Mucosa of rectum (tissue), 2 donors: ENCODE results near the gene BAX.

Experiments
- H3K27ac ChIP-seq, 2 donors: one replicate each; pipeline ENCODE4 v1.7.0; 2013; ENCODE audit warnings: inconsistent platforms in 2 of 2, low read depth in 2 of 2, low read length in 2 of 2
- H3K27me3 ChIP-seq, 2 donors: one replicate each; pipeline ENCODE4 v1.7.0; 2013; ENCODE audit warnings: low read length in 2 of 2; ENCODE audit not compliant: control insufficient read depth in 2 of 2, insufficient read depth in 2 of 2
- H3K36me3 ChIP-seq, 2 donors: one replicate each; pipeline ENCODE4 v1.7.0; 2013; ENCODE audit warnings: low read length in 2 of 2; ENCODE audit not compliant: control insufficient read depth in 2 of 2, insufficient read depth in 2 of 2
- H3K4me1 ChIP-seq, 2 donors: one replicate each; pipeline ENCODE4 v1.7.0; 2013; ENCODE audit warnings: low read length in 2 of 2, mild to moderate bottlenecking in 1 of 2; ENCODE audit not compliant: control insufficient read depth in 2 of 2, insufficient read depth in 2 of 2
- H3K4me3 ChIP-seq, 2 donors: one replicate each; pipeline ENCODE4 v1.7.0; 2013; ENCODE audit warnings: low read length in 2 of 2
- H3K9ac ChIP-seq, 2 donors: one replicate each; pipeline ENCODE4 v1.7.0; 2013; ENCODE audit warnings: low read length in 2 of 2, low read depth in 1 of 2, mild to moderate bottlenecking in 1 of 2
- H3K9me3 ChIP-seq, 2 donors: one replicate each; pipeline ENCODE4 v1.7.0; 2013; ENCODE audit warnings: low read length in 2 of 2; ENCODE audit not compliant: control insufficient read depth in 2 of 2
- donor health status: healthy.
- donor health status: Normal muscosa, but diverticular disease.

The BAX gene

GRCh38 chr19:48967346-48968178 lies 12.9 kb downstream of the BAX start:
- Histone ChIP-seq H3K9me3 (no peaks in the 10 kb centered on the region), H3K27me3 (no peaks in the 10 kb centered on the region), H3K4me3 (peak overlapping the region in 1 of 2 donors; percentile 1), H3K4me1 (peaks cover 30% of the 10 kb centered on the region in 2 donors), H3K9ac (no peak overlapping the region), H3K27ac (peak overlapping the region; percentile 13 to 90), H3K36me3 (peaks cover 13 to 31% of the 10 kb centered on the region in 2 donors)

DNA sequence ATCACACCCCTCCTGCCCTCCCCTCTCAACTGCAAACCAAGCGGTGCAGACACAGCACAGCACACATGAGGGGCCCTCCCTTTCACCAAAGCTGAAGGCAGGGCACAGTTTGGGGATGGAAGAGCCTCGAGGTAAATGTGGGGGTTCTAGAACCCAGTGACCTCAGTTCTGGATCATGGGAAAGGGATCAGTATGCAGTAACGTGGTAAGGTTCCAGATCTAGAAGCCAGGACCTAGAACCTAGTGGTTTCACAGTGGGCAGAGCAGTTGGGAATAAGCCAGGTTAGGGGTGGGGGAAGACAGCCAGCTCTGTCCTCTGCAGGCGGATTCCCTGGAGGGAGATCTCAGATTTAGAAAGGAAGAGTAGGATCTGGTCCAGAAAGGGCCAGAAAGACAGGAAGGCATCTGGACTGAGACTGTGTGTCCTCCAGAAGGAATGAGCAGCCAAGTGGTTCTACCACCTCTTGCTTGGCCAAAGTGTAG lies 13.5 kb downstream of the BAX start:
- Histone ChIP-seq H3K9ac (no peak overlapping the region), H3K27ac (peak overlapping the region in 1 of 2 donors; percentile 6), H3K9me3 (no peaks in the 10 kb centered on the region), H3K36me3 (peaks cover 13 to 37% of the 10 kb centered on the region in 2 donors), H3K4me3 (no peak overlapping the region), H3K4me1 (peaks cover 26 to 29% of the 10 kb centered on the region in 2 donors), H3K27me3 (no peaks in the 10 kb centered on the region)

- Histone ChIP-seq H3K4me1 (peaks cover 20 to 23% of the 10 kb centered on the region in 2 donors), H3K9me3 (no peaks in the 10 kb centered on the region), H3K27ac (no peak overlapping the region), H3K9ac (no peak overlapping the region), H3K27me3 (no peaks in the 10 kb centered on the region), H3K36me3 (peaks cover 13 to 41% of the 10 kb centered on the region in 2 donors), H3K4me3 (no peak overlapping the region)
Measured at GRCh38 chr19:48968813-48969218, 14.1 kb downstream of the BAX start.

GRCh38 chr19:48969276-48970138 lies 14.8 kb downstream of the BAX start:
- no peaks in the 10 kb centered on the region for H3K9me3 ChIP-seq
- H3K27ac ChIP-seq, result no peak overlapping the region
- H3K27me3 ChIP-seq, result no peaks in the 10 kb centered on the region
- peaks cover 13 to 16% of the 10 kb centered on the region in 2 donors for H3K4me1 ChIP-seq
- no peak overlapping the region for H3K4me3 ChIP-seq
- no peak overlapping the region for H3K9ac ChIP-seq
- H3K36me3 ChIP-seq, result peaks cover 17 to 48% of the 10 kb centered on the region in 2 donors

DNA sequence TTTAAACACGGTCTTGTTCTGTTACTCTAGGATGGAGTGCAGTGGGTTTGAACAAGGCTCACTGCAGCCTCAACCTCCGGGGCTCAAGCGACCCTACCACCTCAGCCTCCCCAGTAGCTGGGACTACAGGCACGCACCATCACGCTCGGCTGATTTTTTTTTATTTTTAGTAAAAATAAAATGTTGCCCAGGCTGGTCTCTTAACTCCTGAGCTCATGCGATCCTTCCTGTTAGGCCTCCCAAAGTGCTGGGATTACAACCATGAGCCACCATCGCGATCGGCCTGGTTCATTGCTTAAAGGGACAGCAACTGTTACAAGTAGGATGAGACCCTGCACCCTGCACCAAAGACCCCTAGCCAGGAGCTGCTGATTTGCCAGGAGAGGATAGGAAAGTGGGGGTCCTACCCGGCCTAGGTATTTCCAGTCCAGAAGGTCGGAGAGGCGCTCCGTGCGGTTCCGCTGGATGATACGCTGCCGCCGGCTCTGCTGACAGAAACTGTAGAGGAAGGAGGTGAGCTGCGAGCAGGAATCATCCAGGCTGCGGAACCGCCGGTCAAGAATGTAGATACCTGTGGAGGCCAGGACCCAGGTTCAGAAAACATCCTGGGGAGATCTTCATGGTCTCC lies 15.6 kb downstream of the BAX start:
- Histone ChIP-seq H3K9me3 (no peaks in the 10 kb centered on the region), H3K27ac (no peak overlapping the region), H3K9ac (no peak overlapping the region), H3K4me1 (peaks cover 11 to 13% of the 10 kb centered on the region in 2 donors), H3K27me3 (no peaks in the 10 kb centered on the region), H3K36me3 (peaks cover 17 to 53% of the 10 kb centered on the region in 2 donors), H3K4me3 (no peak overlapping the region)

DNA sequence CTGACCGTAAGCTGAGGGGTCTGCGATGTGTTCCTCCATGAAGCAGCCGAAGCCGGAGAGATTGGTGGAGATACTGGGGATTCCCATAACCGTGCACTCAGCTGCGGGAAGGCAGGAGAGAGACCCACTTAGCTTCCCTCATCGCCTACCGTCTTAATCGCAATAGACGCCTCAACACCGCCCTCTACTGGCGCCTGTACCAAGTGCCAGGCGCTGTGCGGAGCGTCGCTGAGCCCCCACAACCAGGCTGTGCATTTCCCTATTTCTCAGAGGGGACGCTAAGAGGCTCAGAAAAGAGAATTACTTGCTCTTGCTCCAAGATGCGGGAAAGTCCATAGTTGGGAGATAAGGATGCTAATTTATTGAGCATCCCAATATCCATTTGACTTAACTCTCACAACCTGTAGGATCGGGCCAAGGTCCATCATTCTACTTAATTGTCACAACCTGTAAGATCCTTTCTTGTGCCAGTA lies 16.3 kb downstream of the BAX start:
- no peak overlapping the region for H3K27ac ChIP-seq
- peaks cover 17 to 52% of the 10 kb centered on the region in 2 donors for H3K36me3 ChIP-seq
- H3K4me1 ChIP-seq, result peaks cover 6 to 11% of the 10 kb centered on the region in 2 donors
- H3K27me3 ChIP-seq, result no peaks in the 10 kb centered on the region
- H3K9ac ChIP-seq, result no peak overlapping the region
- no peak overlapping the region for H3K4me3 ChIP-seq
- no peaks in the 10 kb centered on the region for H3K9me3 ChIP-seq

DNA sequence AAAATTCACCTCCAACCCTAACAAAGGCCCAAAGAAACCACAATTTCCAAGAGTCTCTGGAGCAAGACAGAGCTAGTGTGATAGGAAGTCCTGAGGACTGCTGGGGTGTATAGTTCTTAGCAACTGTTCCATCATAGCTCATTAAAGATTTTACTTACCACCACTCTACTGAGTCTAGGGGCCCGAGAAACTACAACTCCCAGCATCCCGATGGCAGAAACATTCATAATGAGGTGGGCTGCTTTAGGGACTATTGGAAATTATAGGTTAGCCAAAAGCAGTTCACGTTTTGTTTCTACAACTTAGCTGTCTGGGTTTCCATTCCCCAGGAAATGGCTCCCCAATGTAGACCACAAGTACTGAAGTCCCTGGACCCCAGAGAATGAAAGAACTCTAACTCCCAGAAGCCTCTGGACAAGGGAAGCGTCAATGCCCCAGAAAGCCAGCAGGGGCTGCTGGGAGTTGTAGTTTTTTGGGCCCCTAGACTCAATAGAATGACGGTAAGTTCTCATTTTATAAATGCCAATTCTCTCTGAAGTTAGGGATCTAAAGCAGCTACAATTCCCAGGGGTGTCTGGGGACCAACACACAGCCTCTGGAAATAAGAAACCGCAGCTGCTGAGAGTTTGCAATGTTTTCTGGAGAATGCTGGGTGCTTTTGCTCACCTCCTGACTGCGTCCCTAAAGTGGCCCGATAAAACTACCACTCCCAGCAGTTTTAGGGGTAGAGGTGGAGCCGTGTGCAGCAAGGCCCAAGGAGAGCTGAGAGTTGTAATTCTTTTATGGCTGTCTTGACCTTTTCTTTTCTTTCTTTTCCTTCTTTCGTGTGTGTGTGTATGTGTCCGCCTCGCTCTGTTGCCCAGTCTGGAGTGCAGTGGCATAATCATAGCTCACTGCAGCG lies 21.5 kb downstream of the BAX start:
- Histone ChIP-seq H3K9ac (no peak overlapping the region), H3K4me3 (no peak overlapping the region), H3K27me3 (no peaks in the 10 kb centered on the region), H3K36me3 (peaks cover 9 to 30% of the 10 kb centered on the region in 2 donors), H3K27ac (no peak overlapping the region), H3K9me3 (no peaks in the 10 kb centered on the region), H3K4me1 (no peaks in the 10 kb centered on the region)

GRCh38 chr19:48977061-48977460 lies 22.4 kb downstream of the BAX start:
- no peak overlapping the region for H3K27ac ChIP-seq
- H3K4me1 ChIP-seq, result no peaks in the 10 kb centered on the region

DNA sequence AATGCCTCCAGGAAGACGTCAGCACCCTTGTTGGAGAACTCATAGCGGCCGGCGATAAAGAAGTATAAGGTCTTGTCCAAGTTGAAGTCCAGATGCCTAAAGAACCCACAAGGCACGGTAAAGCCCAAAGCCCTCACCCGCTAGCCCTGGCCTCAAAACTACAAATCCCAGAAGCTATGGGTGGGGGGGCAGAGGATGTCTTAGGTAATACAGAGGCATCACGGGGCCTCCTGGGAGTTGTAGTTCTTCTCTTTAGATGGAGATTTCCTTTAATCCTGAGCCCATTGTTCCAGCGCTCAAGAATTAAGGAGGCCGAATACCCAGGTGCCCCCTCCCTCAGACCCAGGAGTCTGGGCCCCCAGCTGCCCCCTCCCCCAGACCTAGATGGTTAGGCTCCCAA lies 27.6 kb downstream of the BAX start:
- H3K36me3 ChIP-seq, result peaks cover 36 to 43% of the 10 kb centered on the region in 2 donors
- H3K27me3 ChIP-seq, result no peaks in the 10 kb centered on the region
- no peak overlapping the region for H3K9ac ChIP-seq
- H3K27ac ChIP-seq, result no peak overlapping the region
- no peak overlapping the region for H3K4me3 ChIP-seq
- no peaks in the 10 kb centered on the region for H3K4me1 ChIP-seq
- H3K9me3 ChIP-seq, result no peaks in the 10 kb centered on the region

More at GRCh38 chr19:48977061-48977460, 22.4 kb downstream of the BAX start:
- Histone ChIP-seq H3K9me3 (no peaks in the 10 kb centered on the region), H3K27me3 (no peaks in the 10 kb centered on the region), H3K9ac (no peak overlapping the region), H3K4me3 (no peak overlapping the region), H3K36me3 (peaks cover 15 to 36% of the 10 kb centered on the region in 2 donors)
